Measurements from ENCODE around the gene FECH. TPM values are rescaled to one million over a fixed set of nuclear protein-coding genes. Genes with fewer than 3 reads are reported as not detected.

FECH gene
- total RNA-seq, 1 experiment from 2014 or later = 16.6 TPM

DNA sequence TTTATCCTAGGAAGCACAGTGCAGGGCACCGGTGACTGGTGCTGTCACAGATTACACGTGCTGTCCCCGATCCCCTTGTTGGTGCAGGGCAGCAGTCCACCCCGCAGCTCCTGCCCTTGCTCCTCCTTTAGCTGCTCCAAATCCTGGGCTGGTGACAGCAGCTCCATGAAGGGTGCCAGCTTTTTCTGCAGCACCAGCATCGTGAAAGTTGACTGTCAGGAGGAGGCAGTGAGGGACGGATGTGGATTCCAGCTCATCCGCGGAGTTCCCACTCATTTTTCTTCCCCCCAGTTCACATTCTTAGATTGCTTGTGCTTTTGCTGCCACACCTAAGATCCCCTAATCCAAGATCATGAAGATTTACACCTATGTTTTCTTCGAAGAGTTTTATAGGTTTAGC lies 83.9 kb downstream of the FECH start:
- DNase-seq (ENCODE audit: low spot score) = no peak
- no peak for TF ChIP-seq GABPB1 (CRISPR knock-in tag; IDR thresholded peaks at IDR 0.05)
- no peak for TF ChIP-seq NR2C2 (CRISPR knock-in tag; IDR thresholded peaks at IDR 0.05)
- TF ChIP-seq SMAD3 (CRISPR knock-in tag; IDR thresholded peaks at IDR 0.05; ENCODE audit: borderline replicate concordance) = no peak
- TF ChIP-seq FOXJ3 (CRISPR knock-in tag; IDR thresholded peaks at IDR 0.05; ENCODE audit: borderline replicate concordance) = no peak
- no peak for TF ChIP-seq JUN (CRISPR knock-in tag; IDR thresholded peaks at IDR 0.05)
- no peaks in the 10 kb centered on the region for H3K27me3 Mint-ChIP-seq (ENCODE audit: low read depth)
- H3K4me3 Mint-ChIP-seq = no peak overlapping the region
- H3K27ac Mint-ChIP-seq = no peak overlapping the region
- no peak for ATAC-seq
- CTCF ChIA-PET = interaction anchor here (0.7 to 1.1 kb wide), 3 partner anchors 30 to 59 kb away, joined by 3 to 4 read pairs (median 4); no protein-coding TSS in a partner anchor
- no peaks in the 10 kb centered on the region for H3K9me3 Mint-ChIP-seq
- H3K36me3 Mint-ChIP-seq = no peaks in the 10 kb centered on the region
- POLR2A ChIA-PET = no interaction called here
- no peaks in the 10 kb centered on the region for H3K4me1 Mint-ChIP-seq

DNA sequence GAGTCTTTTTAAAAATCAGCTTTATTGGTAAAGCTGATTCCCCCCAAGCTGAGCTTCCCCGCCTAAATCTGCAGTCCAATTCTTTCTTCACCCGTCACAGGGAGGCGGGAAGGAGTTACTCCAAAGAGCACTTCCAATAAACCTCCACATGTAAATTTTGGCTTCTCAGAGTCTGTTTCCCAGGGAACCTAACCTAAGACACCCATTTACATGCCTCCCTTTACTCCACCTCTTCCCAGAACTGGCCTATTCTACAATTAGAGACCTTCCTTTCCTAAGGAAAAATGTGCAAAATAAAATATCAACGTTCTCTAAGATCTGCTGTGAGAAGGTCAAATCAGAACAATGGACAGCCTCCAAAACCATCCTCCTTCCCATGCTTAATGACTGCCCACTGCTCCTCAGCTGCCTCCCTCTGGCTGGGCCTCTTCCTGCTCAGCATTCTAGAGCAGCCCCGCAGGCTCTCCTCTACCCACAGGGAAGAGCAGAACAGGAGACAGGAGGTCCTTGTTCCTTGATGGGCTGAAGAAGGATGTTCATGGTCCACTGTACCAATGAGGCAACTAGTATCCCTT lies 87.7 kb downstream of the FECH start:
- POLR2A ChIA-PET = no interaction called here

More for the DNA sequence above, 87.7 kb downstream of the FECH start:
- H3K4me3 Mint-ChIP-seq = no peak overlapping the region
- no peak overlapping the region for H3K27ac Mint-ChIP-seq
- CTCF ChIA-PET = no interaction called here
- H3K27me3 Mint-ChIP-seq (ENCODE audit: low read depth) = no peaks in the 10 kb centered on the region
- H3K9me3 Mint-ChIP-seq = 0 out of 2 replicates have a peak, but pooled peaks cover 3% of the 10 kb centered on the region
- ATAC-seq (no peak), DNase-seq (ENCODE audit: low spot score) (no peak)
- no peaks in the 10 kb centered on the region for H3K36me3 Mint-ChIP-seq
- TF ChIP-seq ETV6 (CRISPR knock-in tag; IDR thresholded peaks at IDR 0.05) (no peak), ZBTB21 (CRISPR knock-in tag; IDR thresholded peaks at IDR 0.05; ENCODE audit: borderline replicate concordance) (no peak), SP1 (CRISPR knock-in tag; conservative IDR thresholded peaks at IDR 0.05) (no peak), PREB (CRISPR knock-in tag; IDR thresholded peaks at IDR 0.05; ENCODE audit: borderline replicate concordance) (no peak), TCF7 (CRISPR knock-in tag; IDR thresholded peaks at IDR 0.05; ENCODE audit: low read depth) (no peak), GTF2I (CRISPR knock-in tag; conservative IDR thresholded peaks at IDR 0.05) (no peak), FOXJ3 (CRISPR knock-in tag; IDR thresholded peaks at IDR 0.05; ENCODE audit: borderline replicate concordance) (no peak)
- TF ChIP-seq, protein P1, sequence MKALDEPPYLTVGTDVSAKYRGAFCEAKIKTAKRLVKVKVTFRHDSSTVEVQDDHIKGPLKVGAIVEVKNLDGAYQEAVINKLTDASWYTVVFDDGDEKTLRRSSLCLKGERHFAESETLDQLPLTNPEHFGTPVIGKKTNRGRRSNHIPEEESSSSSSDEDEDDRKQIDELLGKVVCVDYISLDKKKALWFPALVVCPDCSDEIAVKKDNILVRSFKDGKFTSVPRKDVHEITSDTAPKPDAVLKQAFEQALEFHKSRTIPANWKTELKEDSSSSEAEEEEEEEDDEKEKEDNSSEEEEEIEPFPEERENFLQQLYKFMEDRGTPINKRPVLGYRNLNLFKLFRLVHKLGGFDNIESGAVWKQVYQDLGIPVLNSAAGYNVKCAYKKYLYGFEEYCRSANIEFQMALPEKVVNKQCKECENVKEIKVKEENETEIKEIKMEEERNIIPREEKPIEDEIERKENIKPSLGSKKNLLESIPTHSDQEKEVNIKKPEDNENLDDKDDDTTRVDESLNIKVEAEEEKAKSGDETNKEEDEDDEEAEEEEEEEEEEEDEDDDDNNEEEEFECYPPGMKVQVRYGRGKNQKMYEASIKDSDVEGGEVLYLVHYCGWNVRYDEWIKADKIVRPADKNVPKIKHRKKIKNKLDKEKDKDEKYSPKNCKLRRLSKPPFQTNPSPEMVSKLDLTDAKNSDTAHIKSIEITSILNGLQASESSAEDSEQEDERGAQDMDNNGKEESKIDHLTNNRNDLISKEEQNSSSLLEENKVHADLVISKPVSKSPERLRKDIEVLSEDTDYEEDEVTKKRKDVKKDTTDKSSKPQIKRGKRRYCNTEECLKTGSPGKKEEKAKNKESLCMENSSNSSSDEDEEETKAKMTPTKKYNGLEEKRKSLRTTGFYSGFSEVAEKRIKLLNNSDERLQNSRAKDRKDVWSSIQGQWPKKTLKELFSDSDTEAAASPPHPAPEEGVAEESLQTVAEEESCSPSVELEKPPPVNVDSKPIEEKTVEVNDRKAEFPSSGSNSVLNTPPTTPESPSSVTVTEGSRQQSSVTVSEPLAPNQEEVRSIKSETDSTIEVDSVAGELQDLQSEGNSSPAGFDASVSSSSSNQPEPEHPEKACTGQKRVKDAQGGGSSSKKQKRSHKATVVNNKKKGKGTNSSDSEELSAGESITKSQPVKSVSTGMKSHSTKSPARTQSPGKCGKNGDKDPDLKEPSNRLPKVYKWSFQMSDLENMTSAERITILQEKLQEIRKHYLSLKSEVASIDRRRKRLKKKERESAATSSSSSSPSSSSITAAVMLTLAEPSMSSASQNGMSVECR (CRISPR knock-in tag; IDR thresholded peaks at IDR 0.05; ENCODE audit: borderline replicate concordance) = no peak
- TF ChIP-seq, protein P2, sequence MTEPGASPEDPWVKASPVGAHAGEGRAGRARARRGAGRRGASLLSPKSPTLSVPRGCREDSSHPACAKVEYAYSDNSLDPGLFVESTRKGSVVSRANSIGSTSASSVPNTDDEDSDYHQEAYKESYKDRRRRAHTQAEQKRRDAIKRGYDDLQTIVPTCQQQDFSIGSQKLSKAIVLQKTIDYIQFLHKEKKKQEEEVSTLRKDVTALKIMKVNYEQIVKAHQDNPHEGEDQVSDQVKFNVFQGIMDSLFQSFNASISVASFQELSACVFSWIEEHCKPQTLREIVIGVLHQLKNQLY (CRISPR knock-in tag; IDR thresholded peaks at IDR 0.05) = no peak
- TF ChIP-seq, protein P3, sequence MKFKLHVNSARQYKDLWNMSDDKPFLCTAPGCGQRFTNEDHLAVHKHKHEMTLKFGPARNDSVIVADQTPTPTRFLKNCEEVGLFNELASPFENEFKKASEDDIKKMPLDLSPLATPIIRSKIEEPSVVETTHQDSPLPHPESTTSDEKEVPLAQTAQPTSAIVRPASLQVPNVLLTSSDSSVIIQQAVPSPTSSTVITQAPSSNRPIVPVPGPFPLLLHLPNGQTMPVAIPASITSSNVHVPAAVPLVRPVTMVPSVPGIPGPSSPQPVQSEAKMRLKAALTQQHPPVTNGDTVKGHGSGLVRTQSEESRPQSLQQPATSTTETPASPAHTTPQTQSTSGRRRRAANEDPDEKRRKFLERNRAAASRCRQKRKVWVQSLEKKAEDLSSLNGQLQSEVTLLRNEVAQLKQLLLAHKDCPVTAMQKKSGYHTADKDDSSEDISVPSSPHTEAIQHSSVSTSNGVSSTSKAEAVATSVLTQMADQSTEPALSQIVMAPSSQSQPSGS (CRISPR knock-in tag; IDR thresholded peaks at IDR 0.05; ENCODE audit: borderline replicate concordance, low read depth) = no peak
- TF ChIP-seq, protein P4, sequence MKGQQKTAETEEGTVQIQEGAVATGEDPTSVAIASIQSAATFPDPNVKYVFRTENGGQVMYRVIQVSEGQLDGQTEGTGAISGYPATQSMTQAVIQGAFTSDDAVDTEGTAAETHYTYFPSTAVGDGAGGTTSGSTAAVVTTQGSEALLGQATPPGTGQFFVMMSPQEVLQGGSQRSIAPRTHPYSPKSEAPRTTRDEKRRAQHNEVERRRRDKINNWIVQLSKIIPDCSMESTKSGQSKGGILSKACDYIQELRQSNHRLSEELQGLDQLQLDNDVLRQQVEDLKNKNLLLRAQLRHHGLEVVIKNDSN (CRISPR knock-in tag; IDR thresholded peaks at IDR 0.05) = no peak
- H3K4me1 Mint-ChIP-seq = no peaks in the 10 kb centered on the region

Other genes starting within 250 kb of the FECH start
- 2.3 to 2.8 TPM (median 2.4 TPM) in 3 replicates for gene ST8SIA3, start 234.1 kb downstream of the FECH start, total RNA-seq (2021)
- gene ONECUT2, start 151.3 kb downstream of the FECH start, total RNA-seq (2021) = 0.87 to 1.9 TPM (median 1.6 TPM) in 3 replicates
- gene NARS1, start 35.1 kb upstream of the FECH start, total RNA-seq (2021) = 138 to 196 TPM (median 144 TPM) in 3 replicates
- gene ATP8B1, start 216.6 kb upstream of the FECH start, total RNA-seq (2021) = 2.7 to 5.6 TPM (median 3.9 TPM) in 3 replicates